Neural progenitor cell (in vitro differentiated cells): Measurements from ENCODE around the gene RELCH.

Experiments
- EZH2 ChIP-seq: fragments of 200-600 bp; sonication (generic); IDR thresholded peaks from 2 replicates; pipeline ENCODE4 v1.6.1; 2017; ENCODE audit warnings: antibody characterized with exemption, mild to moderate bottlenecking, moderate library complexity
- TF ChIP-seq, protein P1 (sequence below): fragments of 200-600 bp; sonication (generic); IDR thresholded peaks from 2 replicates; pipeline ENCODE4 v1.5.1; 2017; ENCODE audit warnings: antibody characterized with exemption, mild to moderate bottlenecking

DNA sequence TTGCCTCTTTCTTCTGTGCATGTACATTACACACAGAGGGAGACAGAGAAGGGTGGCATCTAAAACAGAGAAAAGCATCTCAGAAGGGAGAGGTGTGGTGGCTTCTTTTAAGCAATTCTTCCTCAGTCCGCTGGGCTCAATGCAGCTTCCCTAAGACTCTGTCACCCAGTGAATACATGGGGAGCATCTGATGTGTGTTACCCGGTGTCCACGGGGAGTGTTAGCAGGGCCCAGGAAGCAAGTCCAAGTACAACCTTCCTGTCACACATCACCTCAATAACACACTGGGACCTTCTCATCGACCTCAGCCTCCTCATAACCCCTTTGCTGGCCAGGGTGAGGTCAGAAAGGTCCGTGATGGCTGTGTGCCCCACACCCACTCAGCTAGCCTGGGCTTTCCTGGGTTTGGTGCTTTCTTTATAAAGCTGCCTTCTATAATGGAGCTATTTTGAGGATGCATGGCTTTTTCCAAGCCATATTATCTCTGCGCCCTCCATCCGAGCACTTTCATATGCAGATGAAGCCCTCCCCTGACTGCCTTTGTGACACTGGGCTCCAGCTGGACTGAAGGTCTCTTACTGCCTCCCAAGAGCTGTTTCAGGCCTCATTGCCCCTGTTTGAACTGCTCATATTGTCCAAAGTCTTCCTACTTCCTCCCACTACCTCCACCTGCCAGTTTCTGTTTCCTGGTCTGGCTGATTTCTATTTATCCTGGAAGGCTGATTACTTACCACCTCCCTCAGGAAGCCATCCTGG lies 159.5 kb downstream of the RELCH start:
- TF ChIP-seq, protein P1, sequence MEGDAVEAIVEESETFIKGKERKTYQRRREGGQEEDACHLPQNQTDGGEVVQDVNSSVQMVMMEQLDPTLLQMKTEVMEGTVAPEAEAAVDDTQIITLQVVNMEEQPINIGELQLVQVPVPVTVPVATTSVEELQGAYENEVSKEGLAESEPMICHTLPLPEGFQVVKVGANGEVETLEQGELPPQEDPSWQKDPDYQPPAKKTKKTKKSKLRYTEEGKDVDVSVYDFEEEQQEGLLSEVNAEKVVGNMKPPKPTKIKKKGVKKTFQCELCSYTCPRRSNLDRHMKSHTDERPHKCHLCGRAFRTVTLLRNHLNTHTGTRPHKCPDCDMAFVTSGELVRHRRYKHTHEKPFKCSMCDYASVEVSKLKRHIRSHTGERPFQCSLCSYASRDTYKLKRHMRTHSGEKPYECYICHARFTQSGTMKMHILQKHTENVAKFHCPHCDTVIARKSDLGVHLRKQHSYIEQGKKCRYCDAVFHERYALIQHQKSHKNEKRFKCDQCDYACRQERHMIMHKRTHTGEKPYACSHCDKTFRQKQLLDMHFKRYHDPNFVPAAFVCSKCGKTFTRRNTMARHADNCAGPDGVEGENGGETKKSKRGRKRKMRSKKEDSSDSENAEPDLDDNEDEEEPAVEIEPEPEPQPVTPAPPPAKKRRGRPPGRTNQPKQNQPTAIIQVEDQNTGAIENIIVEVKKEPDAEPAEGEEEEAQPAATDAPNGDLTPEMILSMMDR: no peak
- TF ChIP-seq EZH2: no peak
